ENCODE measurements around the gene LSR. TPM values are rescaled to one million over a fixed set of nuclear protein-coding genes. Genes with fewer than 3 reads are reported as not detected.
"Not testable (repeated sequence)": the region's sequence is repeated elsewhere in the genome, so short reads cannot be mapped to it uniquely, and the experiment has no call there.

Gene LSR
- total and polyA plus RNA-seq, 8 donors = 50.6 to 130 (median 61.4) TPM

DNA sequence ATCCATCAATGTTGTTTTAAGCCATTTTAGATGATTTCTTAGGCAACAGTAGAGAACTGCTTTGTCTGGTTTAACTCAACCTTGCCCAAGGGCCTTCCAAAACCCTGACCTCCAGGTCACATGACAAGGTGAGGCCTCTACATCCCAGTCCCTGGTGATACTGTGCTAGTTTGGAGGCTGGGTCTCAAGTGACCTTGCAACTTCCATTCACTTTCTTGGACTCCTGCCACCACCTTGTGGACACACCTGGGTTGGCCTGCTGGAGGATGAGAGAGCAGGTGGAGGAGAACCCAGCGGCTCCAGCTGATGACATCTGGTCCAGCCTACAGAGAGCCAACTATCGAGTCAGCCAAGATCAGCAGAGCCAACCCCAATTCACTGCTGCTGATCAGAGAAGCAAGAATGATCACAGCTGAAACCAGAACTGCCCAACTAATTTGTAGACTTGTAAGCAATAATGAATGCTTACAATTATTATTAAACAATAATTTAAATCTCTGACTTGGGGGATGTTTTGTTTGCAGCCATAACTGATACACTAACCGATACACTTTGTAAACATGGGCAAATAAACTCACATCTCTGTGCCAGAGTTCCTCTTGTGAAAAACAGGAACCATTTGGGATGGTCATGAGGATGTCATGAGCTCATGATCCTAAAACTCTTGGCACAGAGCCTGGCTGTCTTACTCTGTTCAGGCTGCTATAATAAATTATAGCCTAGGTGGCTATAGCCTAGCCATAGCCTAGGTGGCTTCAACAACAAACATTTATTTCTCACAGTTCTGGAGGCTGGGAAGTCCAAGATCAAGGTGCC lies 31.8 kb upstream of the LSR start:
- no peaks in the 10 kb centered on the region for H3K27me3 ChIP-seq
- intact Hi-C loops (cut with DNase I) = no loop called here
- peak overlapping the region; percentile 20 to 35 for H3K27ac ChIP-seq
- H3K36me3 ChIP-seq = no peaks in the 10 kb centered on the region
- peak; percentile 5 for ATAC-seq
- TF ChIP-seq, protein P1, sequence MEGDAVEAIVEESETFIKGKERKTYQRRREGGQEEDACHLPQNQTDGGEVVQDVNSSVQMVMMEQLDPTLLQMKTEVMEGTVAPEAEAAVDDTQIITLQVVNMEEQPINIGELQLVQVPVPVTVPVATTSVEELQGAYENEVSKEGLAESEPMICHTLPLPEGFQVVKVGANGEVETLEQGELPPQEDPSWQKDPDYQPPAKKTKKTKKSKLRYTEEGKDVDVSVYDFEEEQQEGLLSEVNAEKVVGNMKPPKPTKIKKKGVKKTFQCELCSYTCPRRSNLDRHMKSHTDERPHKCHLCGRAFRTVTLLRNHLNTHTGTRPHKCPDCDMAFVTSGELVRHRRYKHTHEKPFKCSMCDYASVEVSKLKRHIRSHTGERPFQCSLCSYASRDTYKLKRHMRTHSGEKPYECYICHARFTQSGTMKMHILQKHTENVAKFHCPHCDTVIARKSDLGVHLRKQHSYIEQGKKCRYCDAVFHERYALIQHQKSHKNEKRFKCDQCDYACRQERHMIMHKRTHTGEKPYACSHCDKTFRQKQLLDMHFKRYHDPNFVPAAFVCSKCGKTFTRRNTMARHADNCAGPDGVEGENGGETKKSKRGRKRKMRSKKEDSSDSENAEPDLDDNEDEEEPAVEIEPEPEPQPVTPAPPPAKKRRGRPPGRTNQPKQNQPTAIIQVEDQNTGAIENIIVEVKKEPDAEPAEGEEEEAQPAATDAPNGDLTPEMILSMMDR (IDR thresholded peaks at IDR 0.05) = no peak
- H3K9me3 ChIP-seq = no peaks in the 10 kb centered on the region
- peaks cover 16 to 41% of the 10 kb centered on the region in 2 donors for H3K4me1 ChIP-seq
- no peak overlapping the region for H3K4me3 ChIP-seq
- DNase-seq = no peak

DNA sequence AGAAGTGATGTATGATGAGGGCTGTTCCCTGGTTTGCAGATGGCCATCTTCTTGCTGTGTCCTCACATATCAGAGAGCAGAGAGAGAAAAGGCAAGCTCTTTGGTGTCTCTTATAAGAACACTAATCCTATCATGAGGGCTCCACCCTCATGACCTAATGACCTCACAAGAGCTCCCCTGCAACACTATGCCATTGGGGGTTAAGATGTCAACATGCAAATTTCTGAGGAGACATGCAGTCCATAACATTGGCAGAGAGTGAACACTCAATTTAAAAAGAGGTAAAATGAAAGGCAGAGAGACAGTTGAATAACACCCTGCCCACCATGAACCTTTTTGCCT lies 31.2 kb upstream of the LSR start:
- TF ChIP-seq, protein P1 (IDR thresholded peaks at IDR 0.05) = no peak
- intact Hi-C loops (cut with DNase I) = no loop called here

DNA sequence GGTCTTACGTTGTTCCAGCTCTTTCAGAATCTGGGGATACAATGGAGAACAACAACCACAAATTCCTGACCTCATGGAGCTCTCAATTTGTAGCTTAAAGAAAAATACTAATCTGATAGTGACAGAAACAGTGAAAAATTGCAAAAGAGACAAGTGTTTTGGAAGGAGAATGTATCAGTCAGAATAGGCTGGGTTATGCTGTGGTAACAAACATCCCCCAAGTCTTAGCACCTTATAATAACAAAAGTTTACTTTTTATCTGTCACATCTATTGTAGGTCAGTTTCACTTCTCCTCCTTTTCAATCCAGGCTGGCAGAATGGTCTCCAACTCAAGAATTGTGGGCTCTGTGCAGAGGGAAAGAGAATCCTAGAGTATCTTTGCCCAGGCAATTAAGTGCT lies 29.8 kb upstream of the LSR start:
- Histone ChIP-seq H3K27me3 (no peaks in the 10 kb centered on the region), H3K27ac (no peak overlapping the region), H3K4me3 (no peak overlapping the region), H3K9me3 (no peaks in the 10 kb centered on the region), H3K4me1 (peaks cover 5 to 21% of the 10 kb centered on the region in 2 donors), H3K36me3 (no peaks in the 10 kb centered on the region)
- ATAC-seq (no peak), DNase-seq (no peak)
- TF ChIP-seq, protein P1 (IDR thresholded peaks at IDR 0.05) = no peak
- intact Hi-C loops (cut with DNase I) = no loop called here

More for the DNA sequence above, 31.2 kb upstream of the LSR start:
- H3K27me3 ChIP-seq = no peaks in the 10 kb centered on the region
- peaks cover 16 to 35% of the 10 kb centered on the region in 2 donors for H3K4me1 ChIP-seq
- DNase-seq (no peak), ATAC-seq (no peak)
- H3K27ac ChIP-seq = peak overlapping the region; percentile 20 to 35
- H3K36me3 ChIP-seq = no peaks in the 10 kb centered on the region
- H3K4me3 ChIP-seq = no peak overlapping the region
- no peaks in the 10 kb centered on the region for H3K9me3 ChIP-seq

DNA sequence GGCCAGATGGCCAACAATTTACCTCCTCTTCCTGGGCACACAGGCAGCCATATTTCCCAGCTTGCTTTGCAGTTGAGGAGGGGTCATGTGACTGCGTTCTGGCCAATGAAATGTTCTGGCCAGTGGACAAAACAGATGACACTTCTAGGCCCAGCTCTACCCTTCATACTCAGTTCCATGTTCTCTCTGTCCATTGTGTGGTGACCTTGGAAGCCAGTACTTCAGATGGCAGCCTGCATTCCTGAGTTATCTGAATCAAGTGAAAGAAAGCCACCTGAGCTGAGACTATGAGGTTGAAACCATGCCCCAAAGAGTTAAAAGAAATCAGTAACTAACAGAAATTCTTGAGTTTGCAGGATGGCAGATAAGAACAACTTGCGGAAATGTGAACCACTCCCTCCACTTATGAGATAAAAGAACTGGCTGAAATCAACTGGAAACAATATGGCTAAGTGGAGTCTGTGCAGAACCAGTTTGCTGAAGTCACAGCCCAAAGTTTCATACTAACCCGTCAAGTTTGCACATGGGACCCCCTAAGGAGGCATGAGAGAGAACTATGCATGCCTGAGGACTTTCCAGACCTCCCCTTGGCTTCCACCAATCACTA lies 28.4 kb upstream of the LSR start:
- peak overlapping the region; percentile 2 to 50 for H3K27ac ChIP-seq
- ATAC-seq (peak; percentile 35), DNase-seq (peak in 1 of 4 donors; percentile 73)
- no peaks in the 10 kb centered on the region for H3K36me3 ChIP-seq
- intact Hi-C loops (cut with DNase I) = no loop called here
- H3K9me3 ChIP-seq = no peaks in the 10 kb centered on the region
- TF ChIP-seq, protein P1 (IDR thresholded peaks at IDR 0.05) = no peak
- H3K27me3 ChIP-seq = no peaks in the 10 kb centered on the region
- H3K4me3 ChIP-seq = no peak overlapping the region
- peaks cover 0 to 11% of the 10 kb centered on the region in 2 donors for H3K4me1 ChIP-seq

DNA sequence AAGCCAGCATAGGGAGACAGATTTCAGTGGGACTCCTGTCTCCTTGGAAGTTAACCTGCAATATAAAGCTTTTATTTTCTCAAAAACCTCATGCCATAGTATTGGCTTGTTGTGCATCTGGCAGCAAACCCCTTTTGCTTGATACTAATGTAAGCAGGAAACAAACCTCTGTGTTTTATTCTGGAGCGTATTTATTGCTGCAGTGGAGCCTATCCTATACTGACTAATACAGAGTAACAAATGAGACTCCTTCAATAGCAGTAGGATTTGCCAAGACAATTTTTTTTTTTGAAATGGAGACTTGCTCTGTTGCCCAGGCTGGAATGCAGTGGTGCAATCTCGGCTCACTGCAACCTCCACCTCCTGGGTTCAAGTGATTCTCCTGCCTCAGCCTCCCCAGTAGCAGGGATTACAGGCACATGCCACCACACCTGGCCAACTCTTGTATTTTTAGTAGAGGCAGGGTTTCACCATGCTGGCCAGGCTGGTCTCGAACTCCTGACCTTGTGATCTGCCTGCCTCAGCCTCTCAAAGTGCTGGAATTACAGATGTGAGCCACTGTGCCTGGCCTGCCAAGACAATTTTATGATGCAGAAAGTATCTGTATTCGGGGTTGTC lies 27.7 kb upstream of the LSR start:
- H3K27me3 ChIP-seq; H3K4me1 ChIP-seq; DNase-seq; H3K9me3 ChIP-seq; intact Hi-C loops (cut with DNase I); H3K36me3 ChIP-seq; H3K4me3 ChIP-seq; ATAC-seq: not testable (repeated sequence)
- H3K27ac ChIP-seq = peak overlapping the region; percentile 2 to 50
